Fibroblast of mammary gland (primary cell): ENCODE data around the gene CDKAL1.
"Not testable (repeated sequence)": the region's sequence is repeated elsewhere in the genome, so short reads cannot be mapped to it uniquely, and the experiment has no call there.

ENCODE experiments used
- DNase-seq: peaks from one replicate; pipeline ENCODE4 v3.0.0-alpha.2; 2010; ENCODE audit warnings: low read depth
- H3K4me3 ChIP-seq: 2 replicates; pipeline ENCODE4 v1.5.1; 2011; ENCODE audit warnings: low read depth, mild to moderate bottlenecking, low read length, moderate library complexity; ENCODE audit not compliant: control insufficient read depth
- CTCF ChIP-seq: conservative IDR thresholded peaks from 2 replicates; pipeline ENCODE4 v1.5.1; 2011; ENCODE audit warnings: low read depth, low read length, inconsistent platforms; ENCODE audit not compliant: control insufficient read depth, insufficient read depth

Gene CDKAL1

GRCh38 chr6:20719980-20720379 is 185.7 kb downstream of the CDKAL1 start:
- H3K4me3 ChIP-seq, result no peak overlapping the region
- TF ChIP-seq CTCF, result no peak
- no peak for DNase-seq

- DNase-seq, H3K4me3 ChIP-seq: not testable (repeated sequence)
These were observed 186.9 kb downstream of the CDKAL1 start for GRCh38 chr6:20721121-20721520.

GRCh38 chr6:20722455-20722854 is 188.2 kb downstream of the CDKAL1 start:
- no peak for TF ChIP-seq CTCF

GRCh38 chr6:20723236-20723635 is 189.0 kb downstream of the CDKAL1 start:
- no peak for DNase-seq
- H3K4me3 ChIP-seq, result no peak overlapping the region
- TF ChIP-seq CTCF, result no peak

More at GRCh38 chr6:20722455-20722854, 188.2 kb downstream of the CDKAL1 start:
- DNase-seq, result no peak
- H3K4me3 ChIP-seq, result no peak overlapping the region

- no peak for TF ChIP-seq CTCF
- no peak for DNase-seq
- H3K4me3 ChIP-seq, result no peak overlapping the region
These were observed 190.4 kb downstream of the CDKAL1 start for GRCh38 chr6:20724443-20725190.

- not testable (repeated sequence) for DNase-seq, H3K4me3 ChIP-seq
These were observed 191.0 kb downstream of the CDKAL1 start for GRCh38 chr6:20725235-20725634.

GRCh38 chr6:20729086-20729485 is 194.8 kb downstream of the CDKAL1 start:
- DNase-seq, result no peak
- no peak overlapping the region for H3K4me3 ChIP-seq
- TF ChIP-seq CTCF, result no peak

- not testable (repeated sequence) for DNase-seq, H3K4me3 ChIP-seq
These were observed 198.1 kb downstream of the CDKAL1 start for GRCh38 chr6:20732362-20732761.
